ENCODE measurements around the gene OR9A2. TPM values are rescaled to one million over a fixed set of nuclear protein-coding genes. Genes with fewer than 3 reads are reported as not detected.

Gene OR9A2
- total RNA-seq, 1 experiment from 2014 or later, result not detected

GRCh38 chr7:143012001-143012400, 14.9 kb downstream of the OR9A2 start (continued):
- TF ChIP-seq CTCF (IDR thresholded peaks at IDR 0.05 in 2 of 3, conservative IDR thresholded peaks at IDR 0.05 in 1 of 3; ENCODE audit: borderline replicate concordance in 1 of 3, insufficient read depth in 1 of 3, low read depth in 2 of 3, low read length in 2 of 3) (no peak), SP1 (IDR thresholded peaks at IDR 0.05; ENCODE audit: low read depth) (no peak), CEBPB (IDR thresholded peaks at IDR 0.05; ENCODE audit: low read depth) (no peak), SRF (IDR thresholded peaks at IDR 0.05; ENCODE audit: low read depth) (no peak), SIN3A (IDR thresholded peaks at IDR 0.05; ENCODE audit: low read depth) (no peak), CBX3 (IDR thresholded peaks at IDR 0.05; ENCODE audit: low read depth) (no peak), ZFX (IDR thresholded peaks at IDR 0.05) (no peak), EGR1 (IDR thresholded peaks at IDR 0.05; ENCODE audit: low read depth) (no peak), POLR2A (IDR thresholded peaks at IDR 0.05; ENCODE audit: borderline replicate concordance, extremely low read depth, insufficient read depth, insufficient read length) (no peak), EZH2 (IDR thresholded peaks at IDR 0.05) (no peak)

GRCh38 chr7:143008007-143008901, 18.7 kb downstream of the OR9A2 start:
- Histone ChIP-seq H3K4me1 (ENCODE audit: control insufficient read depth in 1 of 2, insufficient read depth in 2 of 2, low read length in 2 of 2) (peaks cover 0 to 1% of the 10 kb centered on the region in 2 experiments; a peak in 1 of 4 replicates), H3K27me3 (ENCODE audit: insufficient read depth, low read length) (no peaks in the 10 kb centered on the region), H3K27ac (ENCODE audit: low read depth, low read length) (no peak overlapping the region), H3K79me2 (ENCODE audit: insufficient read depth, low read length) (no peaks in the 10 kb centered on the region), H3K9me3 (ENCODE audit: control insufficient read depth in 1 of 2, insufficient read depth in 1 of 2, low read depth in 1 of 2, low read length in 2 of 2) (no peaks in the 10 kb centered on the region), H4K20me1 (ENCODE audit: insufficient read depth) (no peaks in the 10 kb centered on the region), H3K4me3 (replicated peaks in 1 of 2; ENCODE audit: low read depth in 1 of 2, low read length in 2 of 2) (no peak overlapping the region), H3K36me3 (ENCODE audit: control insufficient read depth in 1 of 2, insufficient read depth in 2 of 2, low read length in 2 of 2) (no peaks in the 10 kb centered on the region), H3K9ac (ENCODE audit: low read length) (no peak overlapping the region), H3K4me2 (ENCODE audit: low read length) (no peak overlapping the region), H2AFZ (ENCODE audit: low read depth, low read length, poor library complexity, severe bottlenecking) (no peak overlapping the region), H3K9me2 (ENCODE audit: insufficient read depth) (no peaks in the 10 kb centered on the region)
- ChIA-PET POLR2A (interaction anchor here (0.8 kb wide), 1 partner anchor 207 kb away, joined by 3 read pairs; no protein-coding TSS in a partner anchor), CTCF (interaction anchor here (1.0 to 18.9 kb wide), 8 partner anchors 9 to 404 kb away, joined by 3 to 331 read pairs (median 3); no protein-coding TSS in a partner anchor), RAD21 (ENCODE audit: low non-redundant PET in 1 of 2, low total read pairs in 2 of 2, uncharacterized antibody in 2 of 2, unreplicated experiment in 2 of 2) (interaction anchor here (2.7 kb wide), 2 partner anchors 207 kb away, joined by 9 to 12 read pairs; no protein-coding TSS in a partner anchor)
- BruUV-seq (replicated peaks), result no TSS peak
- TF ChIP-seq YY1 (IDR thresholded peaks at IDR 0.05; ENCODE audit: extremely low read depth, insufficient replicate concordance, low read depth, low read length), result peak; percentile 19
- peak; percentile 91 to 99 (median 91) for TF ChIP-seq CTCF (IDR thresholded peaks at IDR 0.05 in 2 of 3, conservative IDR thresholded peaks at IDR 0.05 in 1 of 3; ENCODE audit: borderline replicate concordance in 1 of 3, insufficient read depth in 1 of 3, low read depth in 2 of 3, low read length in 2 of 3)
- TF ChIP-seq RAD21 (IDR thresholded peaks at IDR 0.05; ENCODE audit: low read depth), result peak; percentile 98
- TF ChIP-seq EZH2phosphoT487 (IDR thresholded peaks at IDR 0.05; ENCODE audit: borderline replicate concordance), result no peak
- no peak for TF ChIP-seq ATF3 (IDR thresholded peaks at IDR 0.05)
- ATAC-seq (peak; percentile 95), DNase-seq (ENCODE audit: low read depth, low spot score) (peak; percentile 46)
- intact Hi-C loops (cut with micrococcal nuclease), result loop anchor here (1.0 to 10.0 kb wide), 4 partner anchors 207 to 487 kb away; no protein-coding TSS in a partner anchor
